Left cardiac atrium (tissue), 4 donors: ENCODE measurements around the gene GLP2R. TPM values are rescaled to one million over a fixed set of nuclear protein-coding genes. Genes with fewer than 3 reads are reported as not detected.

Experiments used
- ATAC-seq, 2 donors: fragments of 200-7000 bp; cut with Tn5 transposase; one replicate each; pipeline ENCODE4 v1.9.1; 2020; ENCODE audit warnings: mild to moderate bottlenecking in 2 of 2, moderate library complexity in 2 of 2
- DNase-seq: peaks from one replicate; pipeline ENCODE4 v3.0.0-alpha.2; 2020
- intact Hi-C, 2 donors: fragments of 100-400 bp; cut with DNase I; formaldehyde crosslinking; loops; one replicate each; pipeline versions ENCODE4 v1.14.1 to v1.15.1; 2022 to 2023
- total RNA-seq, 2 donors: library from RNA; stranded (reverse); fragmentation: NEBNext Ultra II Directional; extraction: Animal tissue kit (Norgen Biotek cat#: 25700); gene quantifications; one replicate each; pipeline ENCODE4 v1.2.1, GENCODE V29; 2021
- donor health status: DM: no; HTN: yes; CAD: no.
- donor health status: DM: no; HTN: yes; CAD: no; lungs with severe emphysema.
- donor health status: DM: yes; HTN: yes; CAD: no.
- donor health status: Dilated cardiomyopathy.

The GLP2R gene
- total RNA-seq, 2 donors from 2014 or later = 0.55 to 1.4 TPM

DNA sequence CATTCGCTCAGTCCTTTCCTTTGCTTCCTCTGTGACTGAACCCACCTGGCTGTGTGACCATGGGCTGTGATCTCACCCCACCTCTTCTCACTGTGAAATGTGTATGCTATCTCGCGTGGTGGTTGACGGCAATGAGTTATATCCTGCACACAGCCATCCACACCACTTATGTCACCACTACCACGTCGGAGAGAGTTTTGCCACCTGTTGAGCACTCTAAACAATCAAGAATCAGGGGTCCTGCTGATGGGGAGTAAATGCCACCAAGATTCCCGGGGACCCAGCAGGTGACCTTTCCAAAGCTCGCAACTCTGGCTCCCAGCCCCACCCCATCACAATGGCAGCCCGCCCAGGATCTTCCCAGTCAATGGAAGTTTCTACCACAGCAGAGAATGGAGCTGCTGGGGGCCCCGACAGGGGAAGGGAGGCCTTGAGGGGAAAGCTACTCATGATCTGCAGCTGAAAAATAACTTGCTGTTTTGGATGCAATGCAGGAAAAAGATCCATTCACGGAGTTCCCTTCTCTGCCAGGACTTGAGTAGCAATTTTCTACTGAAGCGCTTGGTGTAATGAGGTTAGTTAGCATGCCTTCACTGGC is 105.5 kb downstream of the GLP2R start:
- intact Hi-C loops = no loop called here
- ATAC-seq (no peak), DNase-seq (no peak)

DNA sequence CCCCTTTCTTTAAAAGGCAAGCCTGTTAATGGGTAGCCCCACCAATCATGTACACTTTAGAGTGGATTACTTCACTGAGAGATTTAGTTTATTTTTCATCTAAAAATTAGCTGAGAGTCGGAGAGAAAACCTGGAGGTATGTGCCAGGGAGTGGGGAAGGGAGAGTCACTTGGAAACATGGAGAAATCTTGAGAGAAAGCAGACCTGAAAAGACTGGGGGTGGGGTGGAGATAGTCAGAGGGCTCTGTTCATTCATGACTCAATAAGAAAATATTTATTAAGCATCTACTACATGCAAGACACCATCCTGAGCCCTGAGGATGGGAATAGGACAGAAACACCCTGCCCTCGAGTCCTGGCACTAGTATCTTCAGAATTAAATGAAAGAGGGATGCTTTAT is 106.8 kb downstream of the GLP2R start:
- no peak for DNase-seq
- intact Hi-C loops = no loop called here
- no peak for ATAC-seq

DNA sequence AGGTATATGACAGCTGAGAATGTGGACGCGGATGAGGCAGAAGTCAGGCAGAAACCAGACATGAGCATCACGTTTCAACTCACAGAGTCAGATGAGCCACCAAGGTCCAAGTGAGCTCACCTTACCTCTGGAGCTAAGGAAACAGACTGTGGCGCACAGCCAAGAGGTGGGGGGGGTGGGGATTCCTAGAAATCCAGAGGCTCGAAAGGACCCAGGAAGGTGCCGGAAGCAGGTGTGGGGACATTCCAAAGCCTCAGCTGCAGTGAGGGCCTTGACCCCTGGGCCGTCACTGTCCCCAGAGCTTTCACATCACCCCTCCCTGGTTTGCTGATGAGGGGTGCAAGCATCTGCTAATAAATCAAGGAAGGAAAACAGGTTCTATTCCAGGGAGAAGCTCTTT is 108.6 kb downstream of the GLP2R start:
- no peak for DNase-seq
- ATAC-seq = no peak
- intact Hi-C loops = no loop called here

DNA sequence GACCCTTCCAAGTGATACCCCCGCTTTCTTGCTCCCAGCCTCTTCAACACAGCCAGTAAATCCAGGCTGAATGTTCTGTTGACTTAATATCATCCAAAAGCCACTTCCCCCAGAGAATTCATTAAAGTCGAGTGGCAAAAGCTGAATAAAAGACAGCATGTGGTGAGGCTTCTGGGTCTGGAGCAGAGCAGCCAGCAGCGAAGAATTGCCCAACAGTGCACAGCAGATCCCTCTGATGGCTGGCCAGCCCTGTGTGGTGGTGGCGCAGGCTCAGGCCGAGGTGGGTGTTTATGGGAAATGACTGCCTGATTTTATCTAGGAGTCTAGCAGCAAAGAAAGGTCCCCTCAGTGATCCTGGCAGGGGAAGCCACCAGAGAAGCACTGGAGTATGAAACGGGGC is 109.7 kb downstream of the GLP2R start:
- ATAC-seq = peak; percentile 34 to 79
- DNase-seq = peak; percentile 64
- intact Hi-C loops = no loop called here

DNA sequence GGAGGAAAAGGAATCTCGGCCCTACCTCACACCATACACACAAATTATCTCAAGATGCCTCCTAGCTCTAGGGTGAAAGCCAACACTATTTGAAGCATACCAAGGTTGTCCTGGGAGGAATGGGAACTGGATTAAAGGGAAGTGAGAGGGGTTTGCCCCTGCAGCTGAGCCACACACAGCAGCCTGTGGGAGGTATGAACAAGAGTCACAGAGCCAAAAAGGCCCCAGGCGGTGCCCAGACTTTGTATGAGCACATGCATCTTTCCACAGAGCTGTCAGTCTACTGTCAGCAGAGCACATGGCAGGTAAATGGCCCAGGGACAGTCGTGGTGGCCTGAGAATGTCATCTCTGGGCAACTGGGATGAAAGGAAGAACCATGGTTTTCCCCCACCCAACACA is 110.4 kb downstream of the GLP2R start:
- intact Hi-C loops = no loop called here
- no peak for DNase-seq
- no peak for ATAC-seq

DNA sequence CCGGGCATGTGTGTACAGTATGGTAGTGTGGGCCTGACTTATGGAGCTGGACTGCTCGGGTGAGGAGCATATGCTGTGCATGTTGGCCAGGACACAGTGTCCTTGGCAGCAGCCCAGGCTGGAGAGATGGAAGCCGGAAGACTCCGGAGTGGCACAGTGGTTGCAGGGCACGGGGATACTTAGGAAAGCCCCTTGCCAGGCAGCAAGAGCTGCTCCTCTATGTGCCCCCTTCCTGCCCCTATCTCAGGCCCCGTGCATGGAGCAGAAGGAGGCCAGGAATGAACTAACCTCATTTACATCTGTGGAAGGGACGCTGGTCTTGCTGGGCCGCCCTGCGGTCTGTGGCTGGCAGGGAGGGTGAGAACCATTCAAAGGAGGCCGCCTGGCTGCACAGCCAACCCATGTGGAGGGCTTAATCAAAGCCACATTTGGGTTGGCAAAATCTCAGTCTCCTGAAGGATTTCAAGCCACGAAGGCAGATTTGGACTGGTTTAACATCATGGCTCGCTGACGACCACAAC is 111.6 kb downstream of the GLP2R start:
- ATAC-seq (peak; percentile 77 to 89), DNase-seq (peak; percentile 67)
- intact Hi-C loops = no loop called here

DNA sequence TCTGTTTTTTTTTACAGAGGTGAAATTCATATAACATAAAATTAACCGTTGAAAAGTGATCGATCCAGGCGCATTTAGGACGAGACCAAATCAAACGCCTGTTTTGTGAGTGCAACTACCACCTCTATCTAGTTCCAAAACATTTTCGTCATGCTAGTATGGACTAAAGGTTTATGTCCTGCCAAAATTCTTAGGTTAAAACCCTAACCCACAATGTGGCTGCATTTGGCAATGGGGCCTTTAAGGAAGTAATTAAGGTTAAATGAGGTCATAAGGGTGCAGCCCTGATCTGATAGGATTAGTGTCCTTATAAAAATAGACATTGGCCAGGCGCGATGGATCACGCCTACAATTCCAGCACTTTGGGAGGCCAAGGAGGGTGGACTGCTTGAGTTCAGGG is 112.2 kb downstream of the GLP2R start:
- no peak for DNase-seq
- no peak for ATAC-seq
- intact Hi-C loops = no loop called here

DNA sequence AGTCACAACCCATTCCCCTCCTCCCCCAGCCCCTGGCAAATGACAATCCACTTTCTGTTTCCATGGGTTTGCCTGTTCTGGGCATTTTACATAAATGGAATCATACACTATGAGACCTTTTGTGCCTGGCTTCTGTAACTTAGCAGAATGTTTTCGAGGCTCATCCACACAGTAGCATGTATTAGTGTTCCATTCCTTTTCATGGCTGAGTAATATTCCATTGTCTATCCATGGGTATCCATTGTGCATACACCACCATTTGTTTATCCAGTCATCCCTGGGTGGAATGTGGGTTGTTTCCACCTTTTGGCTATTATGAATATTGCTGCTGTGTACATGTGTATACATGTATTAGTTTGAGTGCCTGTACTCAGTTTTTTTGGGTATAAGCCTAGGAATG is 113.0 kb downstream of the GLP2R start:
- intact Hi-C loops = no loop called here
- ATAC-seq (no peak), DNase-seq (no peak)

DNA sequence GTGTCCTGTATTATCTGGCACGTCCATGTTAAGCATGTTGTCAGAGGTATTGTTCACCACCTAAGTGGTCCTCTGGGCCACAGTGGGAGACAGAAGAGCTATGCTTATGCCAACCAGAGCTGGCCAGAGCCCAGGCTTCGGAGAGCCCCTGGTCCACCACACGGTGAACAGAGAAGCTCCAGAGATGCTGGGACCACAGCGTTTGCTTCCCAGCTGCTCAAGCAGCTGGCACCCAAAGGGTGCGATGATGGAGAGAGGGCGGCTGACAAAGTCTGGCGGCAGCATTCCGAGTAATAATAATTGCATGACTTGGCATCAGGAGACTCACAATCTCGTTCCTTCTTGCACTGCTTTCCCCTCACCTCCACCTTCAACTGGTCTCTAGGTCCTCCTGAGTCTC is 115.1 kb downstream of the GLP2R start:
- intact Hi-C loops = loop anchor here in 1 of 2 donors (10.0 kb wide), 1 partner anchor 64 kb away; no protein-coding TSS in a partner anchor
- DNase-seq = no peak
- ATAC-seq = no peak

DNA sequence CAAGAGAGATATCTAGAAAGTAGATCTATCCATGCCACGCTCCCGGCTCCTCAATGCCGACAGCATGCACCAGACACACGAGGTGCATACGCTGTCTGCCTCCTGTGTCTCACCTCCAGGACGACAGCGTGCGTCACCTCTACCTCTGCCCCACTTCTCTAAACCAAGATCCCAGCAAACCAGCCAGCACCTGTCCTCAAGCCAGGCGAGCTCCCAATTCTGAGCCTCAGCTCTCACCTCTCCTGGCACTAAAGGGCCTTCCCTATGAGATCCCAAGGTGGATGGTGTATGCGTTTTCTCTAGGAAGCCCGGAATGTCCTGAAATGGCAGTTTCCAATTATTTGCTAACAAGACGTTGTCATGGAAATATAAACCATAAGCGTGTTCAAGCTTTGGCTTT is 115.6 kb downstream of the GLP2R start:
- intact Hi-C loops = loop anchor here in 1 of 2 donors (10.0 kb wide), 1 partner anchor 63 kb away; no protein-coding TSS in a partner anchor
- no peak for DNase-seq
- ATAC-seq = no peak

Other genes with a start within 250 kb of the GLP2R start
- gene CFAP52, start 249.3 kb upstream of the GLP2R start, total RNA-seq = under 1 TPM in 1 of 2 donors, not detected in 1; 0.41 TPM
- under 1 TPM in 1 of 2 donors, not detected in 1; 0.24 TPM for gene USP43, start 180.4 kb upstream of the GLP2R start, total RNA-seq
- 100 to 1,000 TPM in 1 of 2 donors, 10 to 100 TPM in 1; 82.3 to 159 TPM for gene DHRS7C, start 34.3 kb upstream of the GLP2R start, total RNA-seq
- gene GSG1L2, start 3.8 kb upstream of the GLP2R start, total RNA-seq = not detected
- under 1 TPM in 1 of 2 donors, not detected in 1; 0.47 TPM for gene RCVRN, start 79.3 kb downstream of the GLP2R start, total RNA-seq